Neural cell (in vitro differentiated cells): ENCODE results near the gene E2F4. TPM values are rescaled to one million over a fixed set of nuclear protein-coding genes. Genes with fewer than 3 reads are reported as not detected.

Experiments
- H2AFZ ChIP-seq: fragments of 200-600, 300-800 bp; sonication (generic), shearing (Covaris generic); 2 replicates; pipeline ENCODE4 v1.6.0; 2014; ENCODE audit warnings: low read depth, mild to moderate bottlenecking, antibody characterized with exemption, low read length, moderate library complexity
- H3F3A ChIP-seq: fragments of 200-600 bp; shearing (Covaris generic); 2 replicates; pipeline ENCODE4 v1.6.1; 2016; ENCODE audit warnings: mild to moderate bottlenecking, moderate library complexity, mixed read lengths, antibody characterized with exemption, low read length; ENCODE audit not compliant: insufficient read depth, poor library complexity, severe bottlenecking
- H3K27ac ChIP-seq: fragments of 200-600, 300-800 bp; sonication (generic), shearing (Covaris generic); 2 replicates; pipeline ENCODE4 v1.5.1; 2014; ENCODE audit warnings: mild to moderate bottlenecking, low read length, moderate library complexity
- H3K27me3 ChIP-seq: fragments of 300-800, 200-600 bp; sonication (generic), shearing (Covaris generic); 2 replicates; pipeline ENCODE4 v1.6.0; 2014; ENCODE audit warnings: mild to moderate bottlenecking, low read depth, low read length, moderate library complexity; ENCODE audit not compliant: insufficient read depth
- H3K36me3 ChIP-seq: fragments of 300-800, 200-600 bp; sonication (generic), shearing (Covaris generic); 2 replicates; pipeline ENCODE4 v1.5.1; 2014; ENCODE audit warnings: mild to moderate bottlenecking, antibody characterized with exemption, low read length, moderate library complexity; ENCODE audit not compliant: insufficient read depth
- H3K4me2 ChIP-seq: fragments of 300-800, 200-600 bp; sonication (generic), shearing (Covaris generic); 2 replicates; pipeline ENCODE4 v1.6.0; 2014; ENCODE audit warnings: mild to moderate bottlenecking, low read length
- H3K4me3 ChIP-seq: fragments of 300-800, 200-600 bp; sonication (generic), shearing (Covaris generic); 2 replicates; pipeline ENCODE4 v1.5.1; 2014; ENCODE audit warnings: mild to moderate bottlenecking, low read length, moderate library complexity
- H3K79me2 ChIP-seq: fragments of 200-600 bp; shearing (Covaris generic); replicated peaks from 2 replicates; pipeline ENCODE4 v1.6.0; 2014; ENCODE audit warnings: mild to moderate bottlenecking, low read length, moderate library complexity; ENCODE audit not compliant: insufficient read depth
- H3K9ac ChIP-seq: fragments of 300-800, 200-600 bp; sonication (generic), shearing (Covaris generic); 2 replicates; pipeline ENCODE4 v1.6.1; 2016; ENCODE audit warnings: mild to moderate bottlenecking, low read length, mixed read lengths
- H3K9me2 ChIP-seq: fragments of 200-600 bp; shearing (Covaris generic); 2 replicates; pipeline ENCODE4 v1.6.1; 2016; ENCODE audit warnings: mild to moderate bottlenecking, low read length, mixed read lengths; ENCODE audit not compliant: insufficient read depth
- H3K9me3 ChIP-seq: fragments of 200-600, 300-800 bp; sonication (generic), shearing (Covaris generic); 2 replicates; pipeline ENCODE4 v1.6.1; 2016; ENCODE audit warnings: mild to moderate bottlenecking, mixed run types, low read length, moderate library complexity, mixed read lengths
- H4K20me1 ChIP-seq: fragments of 200-600 bp; shearing (Covaris generic); 2 replicates; pipeline ENCODE4 v1.6.1; 2016; ENCODE audit warnings: mild to moderate bottlenecking, mixed run types; ENCODE audit not compliant: insufficient read depth
- EP300 ChIP-seq: fragments of 450-650 bp; conservative IDR thresholded peaks from 2 replicates; pipeline ENCODE4 v1.6.1; 2014; ENCODE audit warnings: antibody characterized with exemption, mild to moderate bottlenecking, moderate library complexity; ENCODE audit not compliant: poor library complexity, severe bottlenecking
- EZH2 ChIP-seq: fragments of 200-600, 300-800 bp; shearing (Covaris generic), sonication (generic); IDR thresholded peaks from 2 replicates; pipeline ENCODE4 v1.6.1; 2014; ENCODE audit warnings: antibody characterized with exemption, low read length, borderline replicate concordance, mild to moderate bottlenecking; ENCODE audit not compliant: insufficient read depth, poor library complexity, severe bottlenecking
- MXI1 ChIP-seq: fragments of 450-650 bp; conservative IDR thresholded peaks from 2 replicates; pipeline ENCODE4 v1.6.1; 2014; ENCODE audit warnings: antibody characterized with exemption, mild to moderate bottlenecking; ENCODE audit not compliant: poor library complexity, severe bottlenecking
- POLR2AphosphoS5 ChIP-seq: IDR thresholded peaks from 2 replicates; pipeline ENCODE4 v1.6.1; 2012
- RAD21 ChIP-seq: fragments of 450-650 bp; conservative IDR thresholded peaks from 2 replicates; pipeline ENCODE4 v1.6.1; 2014; ENCODE audit warnings: antibody characterized with exemption, mild to moderate bottlenecking, moderate library complexity
- REST ChIP-seq: IDR thresholded peaks from 2 replicates; pipeline ENCODE4 v1.6.1; 2012; ENCODE audit warnings: borderline replicate concordance
- SMC3 ChIP-seq: fragments of 450-650 bp; conservative IDR thresholded peaks from 2 replicates; pipeline ENCODE4 v1.6.1; 2014; ENCODE audit warnings: antibody characterized with exemption, mild to moderate bottlenecking, moderate library complexity; ENCODE audit not compliant: poor library complexity
- TAF1 ChIP-seq: IDR thresholded peaks from 2 replicates; pipeline ENCODE4 v1.6.1; 2012; ENCODE audit warnings: low read depth
- polyA plus RNA-seq: library from polyadenylated mRNA; depleted of rRNA; stranded (reverse); fragments of >200 nt; gene quantifications from 2 replicates; pipeline ENCODE4 v1.2.3, GENCODE V29; 2014
- TF ChIP-seq, protein P1 (sequence below): fragments of 450-650 bp; IDR thresholded peaks from 2 replicates; pipeline ENCODE4 v1.5.1; 2014; ENCODE audit warnings: antibody characterized with exemption, mild to moderate bottlenecking, moderate library complexity; ENCODE audit not compliant: poor library complexity, severe bottlenecking

Gene E2F4
- polyA plus RNA-seq, 1 donor from 2014 or later: 112 TPM

DNA sequence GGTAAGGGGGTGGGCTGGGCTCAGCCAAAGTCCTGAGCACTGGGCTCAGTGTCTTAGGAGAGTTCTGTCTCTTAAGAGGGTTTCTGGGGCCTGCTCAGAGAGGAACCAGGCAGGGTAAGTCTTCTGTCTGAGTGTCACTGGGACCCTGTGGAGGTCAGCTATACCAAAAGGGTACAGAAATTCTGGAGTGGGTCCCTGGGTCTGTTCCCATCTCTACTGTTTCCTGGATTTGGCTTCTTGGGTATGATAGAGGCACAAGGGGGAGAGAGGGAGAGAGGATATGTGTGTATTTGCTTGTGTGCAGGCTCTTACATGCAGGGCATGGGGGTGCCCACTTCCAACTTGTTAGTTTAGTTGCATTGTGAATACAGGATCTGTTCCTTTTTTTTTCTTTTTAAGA is 1.6 kb downstream of the E2F4 start:
- peak overlapping the region; percentile 100 for H3K4me3 ChIP-seq
- H3K79me2 ChIP-seq: peaks cover 15% of the 10 kb centered on the region
- peak overlapping the region; percentile 86 for H3K4me2 ChIP-seq
- H2AFZ ChIP-seq: no peak overlapping the region
- no peak overlapping the region for H3K27ac ChIP-seq
- H3K27me3 ChIP-seq: no peaks in the 10 kb centered on the region
- no peaks in the 10 kb centered on the region for H3F3A ChIP-seq
- TF ChIP-seq, protein P1, sequence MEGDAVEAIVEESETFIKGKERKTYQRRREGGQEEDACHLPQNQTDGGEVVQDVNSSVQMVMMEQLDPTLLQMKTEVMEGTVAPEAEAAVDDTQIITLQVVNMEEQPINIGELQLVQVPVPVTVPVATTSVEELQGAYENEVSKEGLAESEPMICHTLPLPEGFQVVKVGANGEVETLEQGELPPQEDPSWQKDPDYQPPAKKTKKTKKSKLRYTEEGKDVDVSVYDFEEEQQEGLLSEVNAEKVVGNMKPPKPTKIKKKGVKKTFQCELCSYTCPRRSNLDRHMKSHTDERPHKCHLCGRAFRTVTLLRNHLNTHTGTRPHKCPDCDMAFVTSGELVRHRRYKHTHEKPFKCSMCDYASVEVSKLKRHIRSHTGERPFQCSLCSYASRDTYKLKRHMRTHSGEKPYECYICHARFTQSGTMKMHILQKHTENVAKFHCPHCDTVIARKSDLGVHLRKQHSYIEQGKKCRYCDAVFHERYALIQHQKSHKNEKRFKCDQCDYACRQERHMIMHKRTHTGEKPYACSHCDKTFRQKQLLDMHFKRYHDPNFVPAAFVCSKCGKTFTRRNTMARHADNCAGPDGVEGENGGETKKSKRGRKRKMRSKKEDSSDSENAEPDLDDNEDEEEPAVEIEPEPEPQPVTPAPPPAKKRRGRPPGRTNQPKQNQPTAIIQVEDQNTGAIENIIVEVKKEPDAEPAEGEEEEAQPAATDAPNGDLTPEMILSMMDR: no peak
- TF ChIP-seq REST: no peak
- no peak for TF ChIP-seq RAD21
- no peak for TF ChIP-seq SMC3
- TF ChIP-seq TAF1: no peak
- TF ChIP-seq EZH2: no peak
- no peak for TF ChIP-seq EP300
- TF ChIP-seq POLR2AphosphoS5: no peak
- TF ChIP-seq MXI1: no peak
- no peaks in the 10 kb centered on the region for H3K9me3 ChIP-seq
- H3K36me3 ChIP-seq: no peaks in the 10 kb centered on the region
- H3K9me2 ChIP-seq: no peaks in the 10 kb centered on the region
- H3K9ac ChIP-seq: peak overlapping the region; percentile 89
- H4K20me1 ChIP-seq: no peaks in the 10 kb centered on the region

- no peaks in the 10 kb centered on the region for H4K20me1 ChIP-seq
- no peaks in the 10 kb centered on the region for H3K36me3 ChIP-seq
Measured at GRCh38 chr16:67194260-67194659, 2.3 kb downstream of the E2F4 start.

DNA sequence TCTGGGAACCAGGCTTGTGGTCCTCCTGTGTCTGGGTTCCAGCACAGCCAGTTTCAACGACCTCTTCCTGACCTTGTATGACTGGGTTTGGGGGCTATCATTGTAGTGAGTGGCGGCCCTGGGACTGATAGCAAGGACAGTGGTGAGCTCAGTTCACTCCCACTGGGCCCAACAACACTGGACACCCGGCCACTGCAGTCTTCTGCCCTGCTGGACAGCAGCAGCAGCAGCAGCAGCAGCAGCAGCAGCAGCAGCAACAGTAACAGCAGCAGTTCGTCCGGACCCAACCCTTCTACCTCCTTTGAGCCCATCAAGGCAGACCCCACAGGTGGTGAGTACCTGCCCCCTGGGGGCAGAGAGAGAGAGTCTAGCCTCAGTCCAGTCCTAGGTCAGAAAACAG is 3.7 kb downstream of the E2F4 start:
- H3K9ac ChIP-seq: no peak overlapping the region
- H3K79me2 ChIP-seq: peaks cover 15% of the 10 kb centered on the region
- no peak overlapping the region for H3K27ac ChIP-seq
- H3K9me3 ChIP-seq: no peaks in the 10 kb centered on the region
- no peaks in the 10 kb centered on the region for H4K20me1 ChIP-seq
- H3K4me2 ChIP-seq: no peak overlapping the region
- H3K36me3 ChIP-seq: no peaks in the 10 kb centered on the region
- no peaks in the 10 kb centered on the region for H3K27me3 ChIP-seq
- H2AFZ ChIP-seq: no peak overlapping the region
- H3F3A ChIP-seq: no peaks in the 10 kb centered on the region
- no peak for TF ChIP-seq EZH2
- no peak for TF ChIP-seq SMC3
- TF ChIP-seq, protein P1: no peak
- TF ChIP-seq REST: no peak
- no peak for TF ChIP-seq POLR2AphosphoS5
- TF ChIP-seq MXI1: no peak
- TF ChIP-seq EP300: no peak
- no peak for TF ChIP-seq RAD21
- no peak for TF ChIP-seq TAF1
- H3K9me2 ChIP-seq: no peaks in the 10 kb centered on the region
- no peak overlapping the region for H3K4me3 ChIP-seq

More at GRCh38 chr16:67194260-67194659, 2.3 kb downstream of the E2F4 start:
- no peak overlapping the region for H3K4me3 ChIP-seq
- no peak overlapping the region for H2AFZ ChIP-seq
- no peaks in the 10 kb centered on the region for H3K9me3 ChIP-seq
- no peaks in the 10 kb centered on the region for H3K9me2 ChIP-seq
- peaks cover 15% of the 10 kb centered on the region for H3K79me2 ChIP-seq
- no peak overlapping the region for H3K9ac ChIP-seq
- H3F3A ChIP-seq: no peaks in the 10 kb centered on the region
- TF ChIP-seq EP300: no peak
- H3K27ac ChIP-seq: no peak overlapping the region
- H3K4me2 ChIP-seq: no peak overlapping the region
- H3K27me3 ChIP-seq: no peaks in the 10 kb centered on the region
